Measurements from ENCODE around the gene MTAP. TPM values are rescaled to one million over a fixed set of nuclear protein-coding genes. Genes with fewer than 3 reads are reported as not detected.

MTAP gene
- polyA plus RNA-seq, 3 donors = 7.4 to 11.3 (median 7.8) TPM

DNA sequence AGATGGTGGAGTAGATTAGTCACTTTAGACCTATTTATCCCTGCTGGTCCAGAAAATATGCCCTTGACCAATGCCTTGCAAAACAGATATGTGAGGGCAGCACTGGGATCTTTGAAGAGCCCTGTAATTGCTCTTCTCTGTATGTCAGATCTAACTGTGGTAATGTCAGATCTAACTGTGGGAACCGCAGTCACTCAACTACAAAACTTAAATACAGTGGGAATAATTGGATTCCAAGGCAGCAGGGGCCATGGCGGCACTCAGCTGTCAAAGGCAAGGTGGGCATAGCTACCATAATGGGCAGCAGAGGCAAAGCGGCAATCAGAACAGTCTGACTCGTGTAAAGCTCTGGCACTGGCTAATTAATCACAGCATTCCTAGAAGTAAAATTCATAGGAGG, 46.2 kb downstream of the MTAP start:
- Mint-ChIP-seq H3K4me3 (no peak overlapping the region), H3K4me1 (no peaks in the 10 kb centered on the region), H3K27me3 (ENCODE audit: low read depth in 3 of 3) (peaks cover 0 to 2% (median 0%) of the 10 kb centered on the region in 3 donors), H3K36me3 (peaks cover 21 to 38% of the 10 kb centered on the region in 2 donors), H3K9me3 (peaks cover 14 to 30% (median 25%) of the 10 kb centered on the region in 7 donors), H3K27ac (no peak overlapping the region)
- Histone ChIP-seq H3K79me2 (ENCODE audit: insufficient read depth, low read length) (no peaks in the 10 kb centered on the region), H3K9ac (ENCODE audit: insufficient read depth, low read length, poor library complexity, severe bottlenecking) (no peak overlapping the region), H3K9me3 (replicated peaks in 1 of 2; ENCODE audit: control insufficient read depth in 1 of 2, insufficient read depth in 1 of 2, low read length in 2 of 2) (peaks cover 15 to 18% of the 10 kb centered on the region in 2 donors), H3K36me3 (replicated peaks in 1 of 2; ENCODE audit: control insufficient read depth in 1 of 2, insufficient read depth in 2 of 2, low read length in 2 of 2) (peaks cover 0 to 16% of the 10 kb centered on the region in 2 donors), H3K4me1 (ENCODE audit: control insufficient read depth in 1 of 2, insufficient read depth in 2 of 2, low read length in 2 of 2) (no peaks in the 10 kb centered on the region), H3K27me3 (ENCODE audit: control insufficient read depth in 2 of 2, insufficient read depth in 2 of 2, low read length in 2 of 2) (no peaks in the 10 kb centered on the region), H3K4me3 (replicated peaks in 1 of 3; ENCODE audit: low read depth in 2 of 3, low read length in 3 of 3) (no peak overlapping the region), H2AFZ (ENCODE audit: insufficient read depth, low read depth, low read length, poor library complexity, severe bottlenecking) (no peak overlapping the region), H4K20me1 (ENCODE audit: insufficient read depth, low read length) (no peaks in the 10 kb centered on the region), H3K4me2 (replicated peaks; ENCODE audit: extremely low read depth, low read length, poor library complexity, severe bottlenecking) (no peak overlapping the region), H3K27ac (ENCODE audit: low read depth in 1 of 2, low read length in 2 of 2) (no peak overlapping the region)
- 100% methylated on average over 2 of the region's 4 CpGs for WGBS (ENCODE audit: insufficient coverage)
- TF ChIP-seq, protein P1, sequence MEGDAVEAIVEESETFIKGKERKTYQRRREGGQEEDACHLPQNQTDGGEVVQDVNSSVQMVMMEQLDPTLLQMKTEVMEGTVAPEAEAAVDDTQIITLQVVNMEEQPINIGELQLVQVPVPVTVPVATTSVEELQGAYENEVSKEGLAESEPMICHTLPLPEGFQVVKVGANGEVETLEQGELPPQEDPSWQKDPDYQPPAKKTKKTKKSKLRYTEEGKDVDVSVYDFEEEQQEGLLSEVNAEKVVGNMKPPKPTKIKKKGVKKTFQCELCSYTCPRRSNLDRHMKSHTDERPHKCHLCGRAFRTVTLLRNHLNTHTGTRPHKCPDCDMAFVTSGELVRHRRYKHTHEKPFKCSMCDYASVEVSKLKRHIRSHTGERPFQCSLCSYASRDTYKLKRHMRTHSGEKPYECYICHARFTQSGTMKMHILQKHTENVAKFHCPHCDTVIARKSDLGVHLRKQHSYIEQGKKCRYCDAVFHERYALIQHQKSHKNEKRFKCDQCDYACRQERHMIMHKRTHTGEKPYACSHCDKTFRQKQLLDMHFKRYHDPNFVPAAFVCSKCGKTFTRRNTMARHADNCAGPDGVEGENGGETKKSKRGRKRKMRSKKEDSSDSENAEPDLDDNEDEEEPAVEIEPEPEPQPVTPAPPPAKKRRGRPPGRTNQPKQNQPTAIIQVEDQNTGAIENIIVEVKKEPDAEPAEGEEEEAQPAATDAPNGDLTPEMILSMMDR (IDR thresholded peaks at IDR 0.05) = no peak
- no peak for DNase-seq
- intact Hi-C loops (cut with micrococcal nuclease) = no loop called here

DNA sequence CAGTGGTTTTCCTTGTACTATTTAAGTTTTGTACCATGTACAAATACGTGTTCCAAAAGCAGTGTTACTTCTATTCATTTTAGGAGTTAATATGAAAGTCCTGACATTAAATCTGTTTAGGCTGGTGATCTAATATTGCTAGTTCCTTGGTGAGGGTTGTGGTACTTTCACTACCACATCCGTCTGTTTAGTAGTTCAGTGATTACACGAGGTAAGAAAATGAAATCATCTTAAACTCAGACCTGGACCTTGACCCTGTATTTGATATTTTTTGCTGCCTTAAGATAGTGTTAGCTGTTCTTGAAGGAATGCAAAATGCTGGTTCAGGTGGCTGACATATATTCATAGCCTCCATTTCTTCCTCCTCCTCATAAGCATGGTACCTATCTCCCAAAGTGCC, 50.3 kb downstream of the MTAP start:
- H3K79me2 ChIP-seq (ENCODE audit: insufficient read depth, low read length) = no peaks in the 10 kb centered on the region
- no peak for DNase-seq
- no peak overlapping the region for H3K4me3 ChIP-seq (replicated peaks in 1 of 3; ENCODE audit: low read depth in 2 of 3, low read length in 3 of 3)
- no peaks in the 10 kb centered on the region for H4K20me1 ChIP-seq (ENCODE audit: insufficient read depth, low read length)
- H3K27ac Mint-ChIP-seq = no peak overlapping the region
- peaks cover 8 to 10% of the 10 kb centered on the region in 2 donors for H3K9me3 ChIP-seq (replicated peaks in 1 of 2; ENCODE audit: control insufficient read depth in 1 of 2, insufficient read depth in 1 of 2, low read length in 2 of 2)
- H3K27ac ChIP-seq (ENCODE audit: low read depth in 1 of 2, low read length in 2 of 2) = no peak overlapping the region
- no peaks in the 10 kb centered on the region for H3K4me1 Mint-ChIP-seq
- H3K27me3 Mint-ChIP-seq (ENCODE audit: low read depth in 3 of 3) = peaks cover 0 to 2% (median 0%) of the 10 kb centered on the region in 3 donors
- no CpG with 5 or more reads among the region's 3 CpGs for whole genome bisulfite sequencing (ENCODE audit: insufficient coverage)
- no peak overlapping the region for H3K4me2 ChIP-seq (replicated peaks; ENCODE audit: extremely low read depth, low read length, poor library complexity, severe bottlenecking)
- intact Hi-C loops (cut with micrococcal nuclease) = no loop called here
- TF ChIP-seq, protein P1 (IDR thresholded peaks at IDR 0.05) = no peak
- no peak overlapping the region for H2AFZ ChIP-seq (ENCODE audit: insufficient read depth, low read depth, low read length, poor library complexity, severe bottlenecking)
- peaks cover 29 to 51% of the 10 kb centered on the region in 2 donors for H3K36me3 ChIP-seq (replicated peaks in 1 of 2; ENCODE audit: control insufficient read depth in 1 of 2, insufficient read depth in 2 of 2, low read length in 2 of 2)
- peaks cover 49 to 64% of the 10 kb centered on the region in 2 donors for H3K36me3 Mint-ChIP-seq
- H3K27me3 ChIP-seq (ENCODE audit: control insufficient read depth in 2 of 2, insufficient read depth in 2 of 2, low read length in 2 of 2) = no peaks in the 10 kb centered on the region
- no peak overlapping the region for H3K4me3 Mint-ChIP-seq
- H3K4me1 ChIP-seq (ENCODE audit: control insufficient read depth in 1 of 2, insufficient read depth in 2 of 2, low read length in 2 of 2) = no peaks in the 10 kb centered on the region
- no peak overlapping the region for H3K9ac ChIP-seq (ENCODE audit: insufficient read depth, low read length, poor library complexity, severe bottlenecking)
- H3K9me3 Mint-ChIP-seq = peaks cover 6 to 17% (median 9%) of the 10 kb centered on the region in 7 donors
